NCI-H748 (cell line): ENCODE data around the gene SIM1.

Experiments
- DNase-seq: peaks from one replicate; lab custom pipeline; 2025; ENCODE audit not compliant: unreplicated experiment; lab: John Stamatoyannopoulos, UW

Gene SIM1

DNA sequence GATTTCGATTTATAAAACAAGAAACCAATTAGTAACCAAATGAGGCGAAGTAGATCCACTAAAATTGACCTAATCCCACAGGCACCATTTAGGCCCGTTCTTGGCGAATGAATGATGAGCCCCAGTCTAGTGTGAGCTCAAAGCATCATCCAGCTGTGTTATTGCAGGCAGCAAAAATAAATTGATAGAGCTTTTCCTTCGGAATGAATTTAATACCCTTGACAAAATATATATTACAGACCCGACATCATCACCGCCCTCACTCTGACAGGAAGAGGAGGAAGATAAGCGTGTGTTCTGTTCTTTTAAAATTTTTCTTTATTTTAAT lies 7.8 kb downstream of the SIM1 start:
- no peak for DNase-seq

DNA sequence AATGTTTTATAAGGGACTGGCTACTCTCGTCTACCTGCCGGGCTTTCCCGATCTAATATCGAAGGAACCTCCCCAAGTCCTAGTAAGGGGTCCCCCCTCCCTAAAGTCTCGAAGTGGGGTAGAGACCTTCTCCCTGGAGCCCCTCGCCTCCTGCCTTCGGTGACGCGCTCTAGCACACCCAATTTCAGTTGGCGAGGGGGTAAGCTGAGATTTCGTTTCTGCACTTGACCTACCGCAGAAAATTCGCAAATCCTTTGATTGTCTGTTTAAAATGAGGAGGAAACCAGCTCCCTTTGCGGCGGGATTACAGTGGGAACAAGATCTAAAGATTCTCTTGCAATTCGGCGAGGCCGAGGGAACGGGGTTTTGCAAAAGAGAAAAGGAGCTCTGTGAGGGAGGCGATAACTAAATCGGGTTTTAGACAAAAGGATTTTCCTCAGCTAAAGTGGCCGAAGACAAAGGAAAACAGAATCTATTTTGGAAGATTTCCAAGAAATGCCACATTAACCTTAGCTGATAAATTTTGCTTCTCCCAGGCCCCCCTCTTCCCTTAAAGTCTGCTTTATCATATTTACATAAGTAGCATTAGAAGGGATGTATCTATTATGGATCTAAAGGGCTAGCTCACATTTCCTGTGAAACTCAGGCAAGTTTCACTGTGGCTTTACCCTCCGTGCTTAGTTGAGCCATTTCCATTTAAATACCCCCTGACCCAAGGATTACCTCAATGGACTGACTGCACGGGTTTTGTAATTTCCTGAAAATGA lies 8.4 kb downstream of the SIM1 start:
- DNase-seq = peak; percentile 21

DNA sequence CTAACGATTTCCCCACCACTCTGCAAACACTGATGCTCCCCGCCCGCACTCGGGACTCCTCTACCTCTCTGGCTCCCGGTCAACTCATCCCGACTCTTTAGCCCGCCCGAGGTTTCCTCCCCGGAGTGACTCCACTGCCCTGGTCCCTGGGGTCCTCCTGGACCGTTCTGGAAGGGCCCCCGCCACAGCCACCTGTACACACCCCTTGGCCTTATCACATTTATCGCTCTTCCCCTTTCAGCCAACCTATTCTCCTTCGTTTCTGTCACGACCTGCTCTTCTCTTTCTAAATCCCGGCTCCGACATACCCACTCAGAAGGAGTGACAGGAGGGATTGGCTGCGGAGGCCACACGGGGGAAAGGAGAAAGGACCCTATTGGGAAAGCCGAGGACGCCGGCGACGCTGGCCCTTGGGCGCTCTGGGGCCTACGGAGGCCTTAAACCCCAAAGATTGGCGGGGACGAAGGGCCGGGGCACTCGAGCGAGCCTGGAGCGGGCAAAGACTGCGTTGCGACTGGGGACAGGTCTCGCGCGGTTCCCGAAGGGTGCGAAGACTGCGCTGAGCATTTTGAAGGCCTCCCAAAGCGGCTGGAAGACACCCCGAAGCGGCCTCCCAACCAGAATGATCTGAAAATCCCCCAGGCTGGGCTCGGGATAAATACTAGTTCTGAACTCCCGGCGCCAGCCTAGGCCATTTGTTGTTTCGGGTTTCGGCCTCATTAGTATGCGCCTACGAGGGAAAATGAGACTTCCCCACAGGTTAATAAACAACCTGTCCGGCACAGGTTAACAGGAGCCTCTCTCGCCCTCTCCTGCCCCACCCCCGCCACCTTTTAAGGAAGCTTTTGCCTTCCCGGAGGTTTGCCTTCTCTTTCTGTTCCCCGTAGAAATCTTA lies 9.2 kb downstream of the SIM1 start:
- no peak for DNase-seq

DNA sequence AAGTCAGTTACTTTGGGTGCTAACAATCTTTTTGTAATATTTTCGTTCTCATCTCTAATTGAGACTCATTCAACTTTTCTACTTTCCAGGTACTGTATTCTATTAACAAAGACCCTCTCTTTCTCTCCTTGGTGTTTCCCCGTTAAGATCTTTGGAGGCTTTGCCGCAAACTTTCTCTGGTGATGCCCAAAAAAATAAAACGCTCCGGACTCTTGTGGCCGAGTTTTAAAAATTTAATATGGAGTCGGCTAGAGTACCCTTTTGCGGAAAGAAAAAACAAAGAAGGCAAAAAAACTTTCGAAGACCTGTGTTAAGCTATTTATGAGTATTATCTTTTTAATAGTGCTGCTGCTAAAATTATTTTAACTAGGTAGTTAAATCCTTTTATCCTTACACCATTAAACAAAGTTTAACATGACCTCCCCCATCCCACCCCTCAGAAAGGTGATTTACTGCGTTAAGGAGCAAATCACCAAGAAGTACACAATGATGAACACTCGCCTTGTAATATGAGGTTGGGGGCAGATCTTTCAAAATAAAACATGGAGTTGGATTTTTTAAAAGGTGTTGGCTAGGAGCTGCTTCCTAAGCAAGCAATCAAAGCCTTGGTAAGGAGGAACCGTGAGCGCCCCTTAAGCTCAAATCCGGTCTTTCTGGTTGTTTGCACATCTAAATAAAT lies 10.0 kb downstream of the SIM1 start:
- peak; percentile 80 for DNase-seq

DNA sequence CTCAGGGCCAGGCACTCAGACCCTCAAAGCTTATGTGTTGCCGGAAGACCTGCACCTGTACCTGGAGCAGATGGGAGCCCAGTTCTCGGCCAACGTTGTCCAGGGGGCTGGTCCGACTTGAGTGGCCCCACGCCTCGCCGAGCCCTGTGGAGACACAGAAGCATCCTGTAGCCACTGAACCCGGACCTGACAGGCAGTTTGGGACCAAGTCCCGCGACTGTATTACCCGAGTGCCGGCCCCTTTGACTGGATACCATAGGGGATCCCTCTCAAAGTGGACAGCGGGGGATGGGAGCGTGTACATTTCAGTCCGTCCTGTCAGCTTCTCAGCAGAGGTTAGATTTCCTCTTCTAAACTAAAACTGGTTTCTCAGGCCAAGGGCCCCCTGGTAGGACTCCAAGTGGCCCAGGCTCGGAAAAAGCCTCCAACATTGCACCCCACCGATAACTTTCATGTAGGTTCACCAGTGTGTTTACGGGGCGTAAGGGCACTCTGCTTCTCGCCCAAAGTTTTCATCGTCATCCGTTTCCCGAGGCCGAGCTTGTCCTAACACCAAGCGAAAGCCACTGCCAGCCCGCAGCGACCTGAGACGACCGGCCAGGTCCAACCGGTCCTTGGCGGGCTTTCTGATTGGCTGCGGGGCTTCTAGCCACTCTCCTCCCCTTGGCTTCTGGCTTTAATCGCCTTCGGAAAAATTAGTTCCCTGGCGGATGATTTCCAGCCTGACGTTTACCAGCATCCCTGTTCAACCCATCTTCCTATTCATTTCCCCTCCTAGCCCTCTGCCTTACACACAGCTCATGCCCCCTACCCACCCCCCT lies 10.8 kb downstream of the SIM1 start:
- DNase-seq = no peak

DNA sequence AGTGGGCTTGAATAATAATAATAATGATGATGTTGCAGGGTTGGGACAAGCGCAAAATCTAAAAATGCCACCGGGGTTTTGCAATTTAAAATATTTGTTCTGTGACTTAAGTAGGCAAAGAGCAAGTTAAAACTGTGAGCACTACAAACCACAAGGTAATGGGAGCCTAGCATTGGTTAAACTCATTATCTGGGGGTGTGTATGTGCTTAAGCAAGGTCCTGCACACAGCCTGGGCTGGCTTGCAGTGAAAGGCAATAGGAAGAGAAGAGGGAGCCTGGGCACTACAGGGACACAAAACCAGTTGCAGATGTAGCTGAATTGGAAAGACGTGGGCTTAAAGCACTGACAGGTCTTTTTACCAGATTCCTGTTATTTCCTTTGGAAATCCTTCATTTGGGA lies 11.7 kb downstream of the SIM1 start:
- no peak for DNase-seq

DNA sequence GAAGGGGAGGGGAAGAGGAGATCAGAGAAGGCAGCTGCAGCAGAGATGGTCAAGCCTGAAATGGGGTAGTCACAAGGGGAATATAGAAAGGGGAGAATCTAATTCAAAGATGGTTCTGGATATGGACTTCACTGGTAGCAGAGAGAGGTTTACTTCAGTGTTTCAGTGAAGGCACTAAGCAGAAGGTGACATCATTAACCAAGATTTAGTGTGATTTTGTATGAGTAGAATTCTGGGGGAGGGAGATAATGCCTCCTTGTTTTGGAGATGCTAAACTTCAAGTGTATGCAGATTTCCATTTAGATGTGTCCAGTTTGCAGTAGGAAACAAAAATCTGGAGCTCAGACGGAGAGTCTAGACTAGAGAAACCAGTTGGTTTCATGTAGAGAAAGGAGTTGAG lies 13.1 kb downstream of the SIM1 start:
- DNase-seq = no peak

DNA sequence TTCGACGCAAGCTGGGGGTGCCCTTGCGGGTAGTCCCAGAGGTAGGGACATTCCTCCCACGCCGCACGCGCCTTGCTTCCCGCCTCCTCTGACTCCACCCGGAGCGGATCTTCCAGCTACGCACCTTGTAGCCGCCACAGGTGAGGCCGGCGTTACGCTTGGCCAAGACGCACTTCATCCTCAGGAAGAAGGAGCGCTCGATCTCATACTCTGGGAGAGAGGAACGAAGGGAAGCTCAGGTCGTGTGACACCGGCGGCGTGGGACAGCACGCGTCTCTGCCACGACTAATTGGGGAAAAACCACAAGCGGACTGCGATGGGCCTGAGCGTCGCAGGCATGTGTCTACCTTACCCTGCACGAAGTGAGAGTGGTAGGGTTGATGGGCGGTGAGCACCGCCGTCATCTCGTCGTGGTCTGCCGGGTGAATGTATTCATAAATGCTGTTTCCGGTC lies 15.5 kb downstream of the SIM1 start:
- DNase-seq = no peak

DNA sequence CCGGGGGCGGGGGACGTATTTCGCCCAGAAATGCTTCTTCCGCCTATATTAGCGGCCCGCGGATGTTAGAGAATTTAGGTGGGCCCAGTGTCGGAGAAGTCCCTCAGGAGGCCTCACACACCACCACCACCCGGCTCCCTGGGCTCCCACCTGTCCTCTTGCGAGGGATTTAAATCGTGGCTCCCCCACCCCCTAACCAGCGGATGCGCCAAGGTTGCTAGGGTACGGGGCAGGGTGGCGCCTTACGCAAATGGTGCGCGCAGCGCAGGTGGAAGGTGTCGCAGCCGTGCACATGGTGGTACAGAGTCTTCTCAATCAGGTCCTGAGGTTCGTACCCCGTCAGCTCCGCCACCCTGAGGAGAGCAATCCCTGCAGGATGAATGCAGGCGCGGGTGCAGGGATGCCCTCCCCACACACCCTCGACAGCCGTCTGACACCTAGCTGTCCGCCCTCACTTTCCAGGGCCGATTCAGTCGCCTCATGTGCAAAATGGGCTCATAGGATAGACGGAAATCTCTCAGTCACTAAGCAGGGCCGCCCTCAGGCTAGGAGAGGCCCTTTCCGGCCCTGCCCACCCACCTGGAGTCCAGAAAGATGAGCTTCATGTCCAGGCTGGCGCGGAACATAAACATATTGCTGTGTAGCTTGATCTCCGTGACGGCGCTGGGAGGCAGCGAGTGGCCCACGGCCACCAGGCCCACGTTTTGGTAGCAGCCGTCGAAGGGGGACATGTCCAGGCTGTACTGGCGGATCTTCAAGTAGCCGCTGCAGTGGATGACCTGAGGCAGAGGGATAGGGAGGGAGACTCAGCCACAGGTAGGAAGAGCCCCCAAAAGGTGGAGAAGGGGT lies 16.6 kb downstream of the SIM1 start:
- DNase-seq = no peak

DNA sequence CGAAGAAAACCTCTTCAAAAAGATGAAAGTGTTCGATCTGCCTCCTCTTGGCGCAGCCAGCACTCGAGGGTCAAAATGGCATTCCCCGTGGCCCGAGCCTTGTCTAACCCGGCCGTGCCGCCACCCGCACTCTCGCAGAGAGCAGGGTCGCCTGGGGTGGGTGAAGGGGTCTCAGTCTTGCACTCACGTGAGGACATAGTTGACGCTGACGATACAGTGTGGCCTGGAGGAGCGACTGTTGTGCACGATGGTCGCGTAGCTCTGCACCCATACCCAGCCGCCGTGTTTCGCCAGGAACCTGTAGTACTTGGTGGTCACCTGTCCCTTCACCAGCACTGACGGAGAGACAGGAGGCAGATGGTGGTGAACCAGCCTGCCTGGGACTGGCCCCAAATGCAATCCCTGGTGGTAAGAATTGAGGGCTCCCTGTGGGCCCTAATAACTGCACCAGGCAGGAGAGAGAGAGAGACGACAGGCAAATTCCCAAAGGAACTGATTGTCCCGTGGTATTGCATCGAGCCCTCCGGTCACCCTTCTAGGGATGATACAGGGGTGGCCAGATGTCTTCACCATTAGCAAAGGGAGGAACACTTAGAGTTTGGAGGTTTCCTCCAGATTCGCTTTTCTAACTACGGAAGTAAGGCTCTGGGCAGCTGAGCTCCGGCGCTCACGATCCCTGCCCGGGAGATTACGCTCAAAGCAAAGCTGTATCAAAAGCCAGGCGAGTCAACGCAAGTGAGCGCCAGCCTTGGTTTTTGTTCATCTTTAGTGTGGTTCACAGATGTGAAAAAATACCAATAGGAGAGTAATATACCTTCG lies 17.4 kb downstream of the SIM1 start:
- DNase-seq = no peak

DNA sequence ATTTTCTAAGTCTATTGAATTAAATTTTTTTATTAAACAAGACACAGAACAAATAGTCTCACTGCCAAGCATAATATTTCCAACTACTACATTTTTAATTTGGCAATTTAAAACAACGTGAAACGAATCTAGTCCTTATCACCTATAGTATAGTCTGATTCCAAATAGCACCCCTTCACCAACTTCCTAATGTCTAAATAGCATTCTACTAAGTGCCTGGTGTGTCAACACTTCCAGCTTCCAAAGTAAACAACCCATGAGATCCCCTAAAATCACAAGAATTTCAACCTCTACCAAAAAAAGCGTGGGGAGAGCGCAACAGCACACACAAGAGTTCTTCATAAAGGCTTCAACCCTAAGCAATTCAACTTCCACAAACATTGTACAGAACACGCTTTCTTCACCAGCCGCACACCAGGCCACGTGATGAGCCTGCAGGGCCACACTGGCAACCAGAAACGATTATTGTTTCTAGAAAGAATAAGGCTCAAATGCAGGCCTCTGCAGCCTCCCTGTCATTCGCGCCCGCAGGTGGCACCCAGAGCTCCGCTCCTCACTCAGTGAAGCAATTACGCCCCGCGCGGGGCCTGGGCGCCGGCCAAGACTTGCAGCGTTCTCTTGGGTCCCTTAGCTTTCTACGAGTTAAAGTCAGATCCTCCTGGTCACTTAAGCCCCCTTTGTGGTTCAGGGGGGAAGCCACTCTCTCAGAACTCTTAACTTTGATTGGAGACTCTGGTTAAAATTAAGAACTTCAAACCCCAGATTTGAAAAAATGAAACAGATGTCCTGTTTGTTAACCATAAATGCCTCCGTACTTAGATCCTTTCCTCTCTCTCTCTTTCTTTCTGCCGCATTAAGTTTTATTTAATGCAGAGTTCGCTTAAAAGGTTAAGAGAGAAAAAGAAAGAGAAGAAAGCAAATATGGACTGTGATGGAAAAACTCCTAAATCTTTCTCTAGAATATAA lies 18.3 kb downstream of the SIM1 start:
- peak; percentile 17 for DNase-seq

DNA sequence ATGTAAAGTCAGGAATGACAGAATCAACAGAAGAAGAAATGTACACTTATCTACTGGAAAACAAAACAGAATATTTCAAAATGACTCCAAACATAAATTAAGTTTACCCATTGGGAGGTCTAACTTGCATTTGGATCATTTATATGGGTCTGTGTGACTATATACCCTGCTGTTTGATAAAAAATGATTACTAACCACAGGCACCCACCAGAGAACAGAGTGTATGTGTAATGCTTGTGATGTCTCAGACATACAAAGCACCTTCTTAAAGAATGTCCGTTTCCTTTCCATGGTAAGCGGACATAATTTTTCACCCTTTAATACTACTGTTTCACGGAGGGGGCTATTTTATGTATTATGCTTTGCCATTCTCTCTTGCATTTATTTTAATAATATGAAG lies 19.2 kb downstream of the SIM1 start:
- DNase-seq = no peak

DNA sequence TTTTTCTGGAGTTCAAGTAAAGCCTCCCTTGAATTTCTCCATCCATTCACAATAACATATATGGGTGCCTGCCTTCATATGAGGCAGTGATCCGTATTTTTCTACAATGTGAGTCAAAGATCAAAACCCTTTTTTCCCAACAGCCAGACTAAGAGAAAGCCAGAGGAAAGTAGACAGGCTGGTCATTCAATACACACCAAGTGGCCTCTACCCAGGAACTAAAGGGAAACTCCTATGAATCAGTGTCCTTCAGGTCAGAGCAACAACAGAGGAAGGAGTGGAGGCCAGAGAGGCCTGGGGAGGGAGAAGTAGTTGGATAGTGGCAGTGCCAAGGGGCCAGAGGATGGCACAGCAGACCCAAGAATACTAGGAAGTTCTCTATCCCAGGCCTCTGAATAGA lies 23.8 kb downstream of the SIM1 start:
- DNase-seq = no peak

DNA sequence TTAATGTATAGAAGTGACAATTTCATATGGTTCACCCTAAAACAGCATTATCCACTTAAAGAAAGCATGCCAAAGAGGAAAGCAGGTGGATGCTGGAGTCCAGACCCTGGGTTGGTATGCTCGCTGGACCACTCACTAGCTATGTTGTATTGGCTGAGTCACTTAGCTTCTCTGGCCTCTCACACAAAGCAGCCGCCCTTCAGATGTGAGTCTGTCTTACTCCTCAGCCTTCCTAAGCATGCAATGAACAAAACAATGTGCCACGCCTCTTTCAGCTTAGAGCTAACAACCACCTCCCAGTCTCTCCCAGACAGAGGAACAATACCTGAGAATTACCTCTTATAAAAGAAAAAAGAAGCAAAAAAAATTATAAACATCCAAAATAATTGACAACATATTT lies 29.4 kb downstream of the SIM1 start:
- peak; percentile 48 for DNase-seq

DNA sequence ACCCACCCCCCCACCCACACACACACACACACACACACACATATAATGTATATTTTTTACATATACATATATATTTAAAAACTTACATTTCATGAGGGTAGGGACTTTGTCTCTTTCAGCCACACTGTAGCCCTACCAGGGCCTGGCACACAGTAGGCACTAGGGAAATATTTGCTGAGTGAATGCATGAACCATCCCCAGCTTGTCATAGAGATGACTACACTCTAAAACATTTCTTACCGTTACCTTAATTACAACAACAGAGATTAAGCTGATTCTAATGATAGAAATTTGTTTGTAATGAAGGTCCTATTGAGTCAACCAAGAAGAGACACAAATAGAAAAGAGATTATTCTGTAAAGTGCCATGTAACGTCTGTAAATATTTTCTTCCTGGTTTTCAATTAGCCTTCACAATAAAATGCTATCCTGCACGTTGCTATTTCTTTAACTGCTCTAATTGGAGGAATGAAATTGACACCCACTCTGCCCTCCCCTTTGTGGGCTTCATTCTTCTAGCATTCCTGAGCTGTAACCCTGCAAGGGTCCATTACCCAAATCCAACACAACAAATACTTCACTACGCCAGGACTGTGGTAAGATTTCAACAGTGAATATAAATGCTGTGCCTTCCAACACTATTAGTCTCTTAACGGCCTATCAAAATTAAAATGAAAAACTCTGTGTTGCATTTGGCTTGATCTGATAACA lies 30.8 kb downstream of the SIM1 start:
- DNase-seq = no peak

DNA sequence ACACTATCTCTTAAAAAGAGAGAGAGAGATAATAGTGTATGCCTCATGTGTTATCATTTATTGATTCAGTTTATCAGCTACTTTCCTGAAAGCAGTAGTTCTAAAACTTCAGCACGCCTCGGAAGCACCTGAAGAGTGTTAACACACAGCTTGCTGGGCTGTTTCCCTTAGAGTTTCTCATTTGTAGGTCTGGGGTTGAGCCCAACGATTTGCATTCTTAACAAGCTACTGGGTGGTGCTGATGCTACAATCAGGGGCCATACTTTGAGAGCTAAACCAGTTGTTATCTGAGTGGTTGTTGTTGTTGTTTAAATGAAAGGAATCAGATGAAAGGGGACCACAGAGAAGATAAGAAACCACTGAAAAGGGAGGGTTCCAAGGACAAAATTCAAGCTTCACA lies 32.6 kb downstream of the SIM1 start:
- DNase-seq = no peak

DNA sequence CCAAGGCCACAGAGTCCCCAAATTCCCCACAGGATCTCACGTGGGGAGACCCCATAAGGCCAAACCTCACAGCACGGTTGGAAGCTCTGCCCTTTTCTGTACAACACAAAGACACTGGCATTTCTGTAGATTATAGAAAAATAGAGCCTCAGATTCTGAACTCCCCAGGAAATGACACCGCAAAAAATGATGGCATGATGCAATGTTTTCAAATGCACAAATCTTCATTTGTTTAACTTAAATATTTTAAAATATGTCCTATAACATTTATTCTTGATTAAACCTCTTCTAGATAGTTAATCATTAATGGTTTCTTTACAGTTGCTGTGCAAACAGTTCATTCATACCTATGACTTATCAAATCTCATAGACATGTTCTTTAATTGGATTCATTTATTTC lies 33.8 kb downstream of the SIM1 start:
- no peak for DNase-seq
